ENCODE measurements around the gene DLEC1.
A peak's percentile ranks its signal among the peaks of the same experiment; 100 is the strongest.
"Not testable (repeated sequence)": the region's sequence is repeated elsewhere in the genome, so short reads cannot be mapped to it uniquely, and the experiment has no call there.

DLEC1 gene

GRCh38 chr3:38155825-38156224, 116.8 kb downstream of the DLEC1 start:
- DNase-seq (ENCODE audit: low read depth), result no peak
- no peak for TF ChIP-seq CTCF (IDR thresholded peaks at IDR 0.05; ENCODE audit: low read depth, low read length, missing control alignments)
- H3K4me3 ChIP-seq (ENCODE audit: low read depth, low read length), result no peak overlapping the region
- in situ Hi-C loops (cut with HindIII; ENCODE audit: low sequenced_read_pairs), result no loop called here

GRCh38 chr3:38157117-38157516, 118.1 kb downstream of the DLEC1 start:
- TF ChIP-seq CTCF (IDR thresholded peaks at IDR 0.05; ENCODE audit: low read depth, low read length, missing control alignments), result no peak
- DNase-seq (ENCODE audit: low read depth), result no peak
- in situ Hi-C loops (cut with HindIII; ENCODE audit: low sequenced_read_pairs), result no loop called here
- H3K4me3 ChIP-seq (ENCODE audit: low read depth, low read length), result no peak overlapping the region

GRCh38 chr3:38157595-38157994, 118.6 kb downstream of the DLEC1 start:
- H3K4me3 ChIP-seq (ENCODE audit: low read depth, low read length), result no peak overlapping the region
- no peak for DNase-seq (ENCODE audit: low read depth)
- in situ Hi-C loops (cut with HindIII; ENCODE audit: low sequenced_read_pairs), result no loop called here
- no peak for TF ChIP-seq CTCF (IDR thresholded peaks at IDR 0.05; ENCODE audit: low read depth, low read length, missing control alignments)

- no peak for DNase-seq (ENCODE audit: low read depth)
- in situ Hi-C loops (cut with HindIII; ENCODE audit: low sequenced_read_pairs), result no loop called here
- H3K4me3 ChIP-seq (ENCODE audit: low read depth, low read length), result no peak overlapping the region
- no peak for TF ChIP-seq CTCF (IDR thresholded peaks at IDR 0.05; ENCODE audit: low read depth, low read length, missing control alignments)
Observed at GRCh38 chr3:38158472-38158871, 119.5 kb downstream of the DLEC1 start.

GRCh38 chr3:38160704-38161103, 121.7 kb downstream of the DLEC1 start:
- H3K4me3 ChIP-seq (ENCODE audit: low read depth, low read length); in situ Hi-C loops (cut with HindIII; ENCODE audit: low sequenced_read_pairs); DNase-seq (ENCODE audit: low read depth): not testable (repeated sequence)

GRCh38 chr3:38163117-38163840, 124.3 kb downstream of the DLEC1 start:
- peak; percentile 14 for TF ChIP-seq CTCF (IDR thresholded peaks at IDR 0.05; ENCODE audit: low read depth, low read length, missing control alignments)
- in situ Hi-C loops (cut with HindIII; ENCODE audit: low sequenced_read_pairs), result no loop called here
- no peak for DNase-seq (ENCODE audit: low read depth)
- no peak overlapping the region for H3K4me3 ChIP-seq (ENCODE audit: low read depth, low read length)

GRCh38 chr3:38163841-38164642, 125.0 kb downstream of the DLEC1 start:
- no peak for TF ChIP-seq CTCF (IDR thresholded peaks at IDR 0.05; ENCODE audit: low read depth, low read length, missing control alignments)
- in situ Hi-C loops (cut with HindIII; ENCODE audit: low sequenced_read_pairs), result no loop called here

More at GRCh38 chr3:38163841-38164642, 125.0 kb downstream of the DLEC1 start:
- peak overlapping the region; percentile 88 for H3K4me3 ChIP-seq (ENCODE audit: low read depth, low read length)
- no peak for DNase-seq (ENCODE audit: low read depth)
